HEK293 (cell line): ENCODE results near the gene DCDC2B.

Source experiments
- CTCF ChIA-PET: fragments of 350-600 bp; formaldehyde crosslinking; extraction: SDS; loops from one replicate; lab custom pipeline; 2021; ENCODE audit warnings: antibody characterized with exemption; lab: Yijun Ruan, JAX
- POLR2A ChIA-PET: fragments of 300-600 bp; formaldehyde crosslinking; extraction: SDS; loops from one replicate; lab custom pipeline; 2020; ENCODE audit warnings: antibody characterized with exemption, inconsistent platforms; lab: Yijun Ruan, JAX
- H3K27ac ChIP-seq: fragments of 200-500 bp; sonication (Bioruptor generic); 2 replicates; pipeline ENCODE4 v1.5.1; 2014; ENCODE audit warnings: low read depth, low read length, control low read depth, inconsistent platforms; ENCODE audit errors: extremely low read depth
- H3K36me3 ChIP-seq, 2 experiments: fragments of 200-500 bp in 1 of 2; sonication (Bioruptor generic) in 1 of 2; 1 replicate in 1 of 2; 2 replicates in 1 of 2; pipeline ENCODE4 v1.5.1; 2014 to 2017; ENCODE audit warnings: inconsistent platforms in 2 of 2, low read length in 2 of 2; ENCODE audit not compliant: control insufficient read depth in 2 of 2, insufficient read depth in 1 of 2
- H3K4me1 ChIP-seq: fragments of 200-500 bp; sonication (Bioruptor generic); 2 replicates; pipeline ENCODE4 v1.5.1; 2014; ENCODE audit warnings: mild to moderate bottlenecking, low read length, inconsistent platforms; ENCODE audit not compliant: control insufficient read depth, insufficient read depth
- H3K4me3 ChIP-seq: 2 replicates; pipeline ENCODE4 v1.5.1; 2011; ENCODE audit warnings: low read depth, mild to moderate bottlenecking, control low read depth, low read length, moderate library complexity
- H3K9me3 ChIP-seq: fragments of 200-500 bp; sonication (Bioruptor generic); 2 replicates; pipeline ENCODE4 v1.5.1; 2014; ENCODE audit warnings: low read depth, low read length, inconsistent platforms; ENCODE audit not compliant: control insufficient read depth, insufficient read depth
- ATF2 ChIP-seq: fragments of 450-650 bp; formaldehyde crosslinking; IDR thresholded peaks from 2 replicates; pipeline ENCODE4 v1.5.1; 2016; ENCODE audit warnings: missing biosample characterization, missing genetic modification characterization, low read depth
- ELK4 ChIP-seq: IDR thresholded peaks from 2 replicates; pipeline ENCODE4 v1.6.1; 2011; ENCODE audit warnings: mild to moderate bottlenecking, low read depth, low read length, borderline replicate concordance
- GLI4 ChIP-seq: fragments of 450-650 bp; formaldehyde crosslinking; IDR thresholded peaks from 2 replicates; pipeline ENCODE4 v1.5.1; 2016; ENCODE audit warnings: missing biosample characterization, missing genetic modification characterization
- GLIS1 ChIP-seq: fragments of 450-650 bp; formaldehyde crosslinking; IDR thresholded peaks from 2 replicates; pipeline ENCODE4 v1.5.1; 2016; ENCODE audit warnings: missing biosample characterization, missing genetic modification characterization
- HOXD13 ChIP-seq: sonication (generic); formaldehyde crosslinking; IDR thresholded peaks from 2 replicates; pipeline ENCODE4 v1.8.0; 2022; ENCODE audit warnings: missing genetic modification reagents, borderline replicate concordance
- KLF10 ChIP-seq: fragments of 450-650 bp; IDR thresholded peaks from 2 replicates; pipeline ENCODE4 v1.5.1; 2018; ENCODE audit warnings: missing biosample characterization, mild to moderate bottlenecking, missing genetic modification characterization
- PRDM10 ChIP-seq: fragments of 450-650 bp; formaldehyde crosslinking; IDR thresholded peaks from 2 replicates; pipeline ENCODE4 v1.5.1; 2016; ENCODE audit warnings: missing biosample characterization, missing genetic modification characterization
- ZIC2 ChIP-seq: fragments of 450-650 bp; formaldehyde crosslinking; IDR thresholded peaks from 2 replicates; pipeline ENCODE4 v1.5.1; 2016; ENCODE audit warnings: missing biosample characterization, missing genetic modification characterization
- ZNF148 ChIP-seq: fragments of 450-650 bp; formaldehyde crosslinking; IDR thresholded peaks from 2 replicates; pipeline ENCODE4 v1.5.0; 2017; ENCODE audit warnings: missing biosample characterization, missing genetic modification characterization, borderline replicate concordance
- ZNF19 ChIP-seq: fragments of 450-650 bp; formaldehyde crosslinking; IDR thresholded peaks from 2 replicates; pipeline ENCODE4; 2016; ENCODE audit warnings: missing biosample characterization, missing genetic modification characterization, low read depth
- ZNF394 ChIP-seq: fragments of 450-650 bp; formaldehyde crosslinking; IDR thresholded peaks from 2 replicates; pipeline ENCODE4 v1.5.1; 2016; ENCODE audit warnings: missing biosample characterization, missing genetic modification characterization, mild to moderate bottlenecking, moderate library complexity, borderline replicate concordance
- ZNF544 ChIP-seq: fragments of 450-650 bp; formaldehyde crosslinking; IDR thresholded peaks from 2 replicates; pipeline ENCODE4 v1.5.0; 2017; ENCODE audit warnings: missing biosample characterization, missing genetic modification characterization
- ZNF596 ChIP-seq: fragments of 450-650 bp; IDR thresholded peaks from 2 replicates; pipeline ENCODE4 v1.5.0; 2018; ENCODE audit warnings: missing biosample characterization, mild to moderate bottlenecking, missing genetic modification characterization, moderate library complexity
- ZNF704 ChIP-seq: fragments of 450-650 bp; formaldehyde crosslinking; IDR thresholded peaks from 2 replicates; pipeline ENCODE4 v1.5.1; 2016; ENCODE audit warnings: missing biosample characterization, missing genetic modification characterization
- ZNF768 ChIP-seq: fragments of 450-650 bp; formaldehyde crosslinking; IDR thresholded peaks from 2 replicates; pipeline ENCODE4 v1.5.1; 2018; ENCODE audit warnings: missing biosample characterization, mild to moderate bottlenecking, missing genetic modification characterization
- ZSCAN30 ChIP-seq: fragments of 450-650 bp; IDR thresholded peaks from 2 replicates; pipeline ENCODE4 v1.5.1; 2018; ENCODE audit warnings: missing biosample characterization, mild to moderate bottlenecking, missing genetic modification characterization, moderate library complexity
- ZXDB ChIP-seq: fragments of 450-650 bp; formaldehyde crosslinking; IDR thresholded peaks from 2 replicates; pipeline ENCODE4 v1.5.1; 2016; ENCODE audit warnings: missing biosample characterization, missing genetic modification characterization

DCDC2B gene

GRCh38 chr1:32199043-32199716 is 9.7 kb upstream of the DCDC2B start:
- Histone ChIP-seq H3K4me3 (no peak overlapping the region), H3K9me3 (no peaks in the 10 kb centered on the region), H3K27ac (no peak overlapping the region)
- POLR2A ChIA-PET = interaction anchor here (1.2 to 5.0 kb wide), 5 partner anchors 10 to 137 kb away, joined by 4 to 25 read pairs (median 8); partner anchors contain the start of genes DCDC2B, MARCKSL1 and TXLNA
- CTCF ChIA-PET = interaction anchor here (0.7 kb wide), 1 partner anchor 11 kb away, joined by 4 read pairs; no protein-coding TSS in a partner anchor
- no peak for TF ChIP-seq ZNF19 (tag by site-specific recombination)
- TF ChIP-seq PRDM10 = peak; percentile 42; the same call in 1 of the 2 replicates
- TF ChIP-seq KLF10 (tag by site-specific recombination) = no peak
- peak; percentile 54 for TF ChIP-seq ZIC2 (tag by site-specific recombination)
- TF ChIP-seq ZXDB = no peak
- no peak for TF ChIP-seq ZNF544
- no peak for TF ChIP-seq ZNF148 (tag by site-specific recombination)
- TF ChIP-seq ZSCAN30 (tag by site-specific recombination) = no peak
- no peak for TF ChIP-seq GLI4 (tag by site-specific recombination)
- 0 out of 2 replicates have a peak, but pooled peaks have one; percentile 12 for TF ChIP-seq ZNF394 (tag by site-specific recombination)
- no peak for TF ChIP-seq ELK4
- TF ChIP-seq ZNF704 = no peak
- no peak for TF ChIP-seq ZNF596 (tag by site-specific recombination)
- no peak for TF ChIP-seq HOXD13
- TF ChIP-seq GLIS1 (tag by site-specific recombination) = peak; percentile 34; the same call in 1 of the 2 replicates
- TF ChIP-seq ZNF768 (tag by site-specific recombination) = no peak
- no peak for TF ChIP-seq ATF2 (tag by site-specific recombination)
- TF ChIP-seq, all 188 proteins: peak for 4
- peaks cover 0 to 60% of the 10 kb centered on the region in 2 experiments; a peak in 1 of 3 replicates for H3K36me3 ChIP-seq
- H3K4me1 ChIP-seq = no peaks in the 10 kb centered on the region; the same call in 1 of the 2 replicates
